Right lobe of liver (tissue), 6 donors: ENCODE results near the gene RRAGB. TPM values are rescaled to one million over a fixed set of nuclear protein-coding genes. Genes with fewer than 3 reads are reported as not detected.

ENCODE experiments used
- ATAC-seq, 4 donors: fragments of 200-7000 bp; cut with Tn5 transposase; one replicate each; pipeline ENCODE4 v1.9.1; 2020; ENCODE audit warnings: mild to moderate bottlenecking in 4 of 4, moderate library complexity in 4 of 4
- DNase-seq, 3 donors: peaks; one replicate each; pipeline ENCODE4 v3.0.0-alpha.2; 2020
- H3K27ac ChIP-seq, 3 donors: fragments of 200-600 bp; one replicate each; pipeline ENCODE4 v1.8.0; 2022
- H3K27me3 ChIP-seq, 2 donors: fragments of 200-600 bp; one replicate each; pipeline ENCODE4 v1.8.0; 2022
- H3K36me3 ChIP-seq, 4 donors: fragments of 200-600 bp; sonication (generic) in 1 of 4; one replicate each; pipeline versions ENCODE4 v1.5.1 to v1.8.0; 2017 to 2022; ENCODE audit warnings: control low read depth in 1 of 4
- H3K4me1 ChIP-seq, 4 donors: fragments of 200-600 bp; sonication (generic) in 1 of 4; one replicate each; pipeline versions ENCODE4 v1.5.1 to v1.8.0; 2017 to 2022; ENCODE audit warnings: control low read depth in 1 of 4
- H3K4me3 ChIP-seq, 3 donors: fragments of 200-600 bp; one replicate each; pipeline ENCODE4 v1.8.0; 2022
- H3K9me3 ChIP-seq, 4 donors: fragments of 200-600 bp; sonication (generic) in 1 of 4; one replicate each; pipeline versions ENCODE4 v1.5.1 to v1.8.0; 2017 to 2022; ENCODE audit warnings: control low read depth in 1 of 4
- POLR2A ChIP-seq: fragments of 450-650 bp; IDR thresholded peaks from one replicate; pipeline ENCODE4 v1.6.1; 2017; ENCODE audit warnings: antibody characterized with exemption, mild to moderate bottlenecking
- WGBS: methylation state at CpG from one replicate; pipeline ENCODE4 v1.1.6; 2018; ENCODE audit warnings: low coverage, low lambda C conversion rate; ENCODE audit not compliant: insufficient coverage; ENCODE audit errors: missing lambda C conversion rate; 5-methylcytosine and 5-hydroxymethylcytosine counted together
- intact Hi-C, 2 donors: fragments of 100-400 bp; cut with DNase I; formaldehyde crosslinking; loops; one replicate each; pipeline versions ENCODE4 v1.11.2 to v1.14.1; 2022
- total RNA-seq, 6 experiments: library from RNA; depleted of rRNA in 2 of 6; stranded (reverse); fragments of >200 nt in 2 of 6; fragmentation: NEBNext Ultra II Directional in 3 of 6; extraction: Animal tissue kit (Norgen Biotek cat#: 25700) in 3 of 6; gene quantifications; one replicate each; pipeline versions ENCODE4 v1.1.0 to v1.2.4, GENCODE V29; 2016 to 2023
- TF ChIP-seq, protein P1 (sequence below), 4 donors: fragments of 200-600 bp in 3 of 4; fragments of 450-650 bp in 1 of 4; IDR thresholded peaks; one replicate each; pipeline versions ENCODE4 v1.5.1 to v1.8.0; 2016 to 2022; ENCODE audit warnings: antibody characterized with exemption in 4 of 4, mild to moderate bottlenecking in 2 of 4
- donor health status: DM: no; HTN: yes; CAD: no.
- donor health status: DM: no; HTN: no; CAD: no.
- donor health status: DM: no; HTN: no; CAD: no.
- donor health status: DM: no; HTN: yes; CAD: no.
- donor health status: DM: no; HTN: yes; CAD: no.

The RRAGB gene
- total RNA-seq, 6 experiments from 2014 or later, result 4.2 to 6.1 (median 4.8) TPM

DNA sequence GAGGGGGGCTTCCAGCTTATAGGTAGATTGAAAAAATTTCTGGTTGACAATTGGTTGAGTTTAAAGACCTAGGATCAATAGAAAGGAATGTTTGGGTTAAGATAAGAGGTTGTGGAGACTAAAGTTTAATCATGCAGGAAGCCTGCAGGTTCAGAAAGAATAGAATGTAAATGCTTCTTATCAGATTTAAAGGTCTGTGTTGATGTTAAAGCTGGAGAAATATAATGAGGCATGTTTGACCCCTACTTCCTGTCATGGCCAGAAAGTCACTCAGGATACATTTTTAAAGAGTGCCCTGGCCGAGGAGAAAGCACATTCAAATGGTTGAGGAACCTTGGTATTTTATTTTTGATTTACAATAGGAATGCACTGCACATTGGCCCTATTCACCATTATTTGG, 3.9 kb upstream of the RRAGB start:
- H3K4me1 ChIP-seq, result peaks cover 0 to under 1% (median 0%) of the 10 kb centered on the region in 4 donors
- ATAC-seq, result no peak
- no peak overlapping the region for H3K27ac ChIP-seq
- DNase-seq, result no peak
- intact Hi-C loops, result no loop called here
- no peak overlapping the region for H3K4me3 ChIP-seq
- no peaks in the 10 kb centered on the region for H3K27me3 ChIP-seq
- no peak for TF ChIP-seq POLR2A
- TF ChIP-seq, protein P1, sequence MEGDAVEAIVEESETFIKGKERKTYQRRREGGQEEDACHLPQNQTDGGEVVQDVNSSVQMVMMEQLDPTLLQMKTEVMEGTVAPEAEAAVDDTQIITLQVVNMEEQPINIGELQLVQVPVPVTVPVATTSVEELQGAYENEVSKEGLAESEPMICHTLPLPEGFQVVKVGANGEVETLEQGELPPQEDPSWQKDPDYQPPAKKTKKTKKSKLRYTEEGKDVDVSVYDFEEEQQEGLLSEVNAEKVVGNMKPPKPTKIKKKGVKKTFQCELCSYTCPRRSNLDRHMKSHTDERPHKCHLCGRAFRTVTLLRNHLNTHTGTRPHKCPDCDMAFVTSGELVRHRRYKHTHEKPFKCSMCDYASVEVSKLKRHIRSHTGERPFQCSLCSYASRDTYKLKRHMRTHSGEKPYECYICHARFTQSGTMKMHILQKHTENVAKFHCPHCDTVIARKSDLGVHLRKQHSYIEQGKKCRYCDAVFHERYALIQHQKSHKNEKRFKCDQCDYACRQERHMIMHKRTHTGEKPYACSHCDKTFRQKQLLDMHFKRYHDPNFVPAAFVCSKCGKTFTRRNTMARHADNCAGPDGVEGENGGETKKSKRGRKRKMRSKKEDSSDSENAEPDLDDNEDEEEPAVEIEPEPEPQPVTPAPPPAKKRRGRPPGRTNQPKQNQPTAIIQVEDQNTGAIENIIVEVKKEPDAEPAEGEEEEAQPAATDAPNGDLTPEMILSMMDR (IDR thresholded peaks at IDR 0.05), result no peak
- 0% methylated on average over 1 of the region's 1 CpG for WGBS
- no peaks in the 10 kb centered on the region for H3K36me3 ChIP-seq
- H3K9me3 ChIP-seq, result no peaks in the 10 kb centered on the region

- no peaks in the 10 kb centered on the region for H3K9me3 ChIP-seq
- H3K4me1 ChIP-seq, result peaks cover 0 to 6% (median 0%) of the 10 kb centered on the region in 4 donors
- H3K36me3 ChIP-seq, result no peaks in the 10 kb centered on the region
- no peak for ATAC-seq
- DNase-seq, result no peak
- intact Hi-C loops, result no loop called here
- H3K27me3 ChIP-seq, result no peaks in the 10 kb centered on the region
- TF ChIP-seq, protein P1 (IDR thresholded peaks at IDR 0.05), result no peak
- no peak for TF ChIP-seq POLR2A
- H3K4me3 ChIP-seq, result no peak overlapping the region
- WGBS, result 64% methylated on average over 5 of the region's 5 CpGs
- no peak overlapping the region for H3K27ac ChIP-seq
Observed at GRCh38 chrX:55714161-55714560, 3.4 kb upstream of the RRAGB start.

- H3K27me3 ChIP-seq, result no peaks in the 10 kb centered on the region
- H3K9me3 ChIP-seq, result no peaks in the 10 kb centered on the region
- intact Hi-C loops, result no loop called here
- H3K36me3 ChIP-seq, result no peaks in the 10 kb centered on the region
- TF ChIP-seq, protein P1 (IDR thresholded peaks at IDR 0.05), result no peak
- no peak for TF ChIP-seq POLR2A
- no peak overlapping the region for H3K4me3 ChIP-seq
- DNase-seq, result no peak
- peaks cover 0 to 6% (median 0%) of the 10 kb centered on the region in 4 donors for H3K4me1 ChIP-seq
- H3K27ac ChIP-seq, result no peak overlapping the region
- no peak for ATAC-seq
- 63% methylated on average over 1 of the region's 7 CpGs for WGBS
Observed at GRCh38 chrX:55715847-55716246, 1.7 kb upstream of the RRAGB start.

DNA sequence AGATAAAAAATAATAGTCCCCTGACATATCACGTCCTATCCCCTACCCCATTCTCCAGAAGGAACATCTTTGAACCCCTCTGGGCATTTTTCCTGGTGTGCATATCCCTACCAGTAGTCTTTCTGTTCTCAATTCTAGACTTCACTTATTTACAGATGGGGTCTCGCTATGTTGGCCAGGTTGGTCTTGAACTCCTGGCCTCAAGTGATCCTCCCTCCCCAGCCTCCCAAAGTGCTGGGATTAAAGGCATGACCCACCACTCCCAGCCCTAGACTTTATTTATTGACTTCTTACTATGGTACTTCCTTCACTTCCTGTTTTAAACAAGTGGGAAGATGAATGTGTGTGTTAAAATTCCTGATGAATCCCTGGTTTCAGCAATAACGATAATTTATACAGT, 612 bp upstream of the RRAGB start:
- no peaks in the 10 kb centered on the region for H3K9me3 ChIP-seq
- no peaks in the 10 kb centered on the region for H3K27me3 ChIP-seq
- WGBS, result 51% methylated on average over 3 of the region's 3 CpGs
- no peaks in the 10 kb centered on the region for H3K36me3 ChIP-seq
- DNase-seq (no peak), ATAC-seq (no peak)
- peak overlapping the region in 2 of 3 donors; percentile 67 to 77 for H3K4me3 ChIP-seq
- peak overlapping the region in 1 of 3 donors; percentile 24 for H3K27ac ChIP-seq
- no peak for TF ChIP-seq POLR2A
- TF ChIP-seq, protein P1 (IDR thresholded peaks at IDR 0.05), result no peak
- intact Hi-C loops, result no loop called here
- peaks cover 0 to 6% (median 0%) of the 10 kb centered on the region in 4 donors for H3K4me1 ChIP-seq

DNA sequence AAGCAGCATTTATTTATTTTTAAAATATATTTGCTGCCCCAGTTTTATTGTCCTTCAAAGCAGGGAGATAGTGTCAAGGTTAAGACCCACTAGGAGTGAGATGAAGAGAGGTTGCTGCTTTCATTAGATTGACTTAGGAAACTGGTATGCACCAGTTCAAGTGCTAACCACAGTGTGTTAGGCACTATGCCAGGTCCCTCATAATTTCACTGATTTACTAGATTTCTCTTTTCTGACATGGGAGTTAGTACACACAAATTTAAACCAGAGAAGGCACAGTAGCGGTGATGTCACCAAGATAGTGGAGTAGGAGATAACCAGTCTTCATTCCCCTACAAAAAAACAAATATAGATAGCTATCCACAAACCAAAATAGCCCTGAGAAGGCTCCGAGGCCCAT, 14.3 kb downstream of the RRAGB start:
- TF ChIP-seq, protein P1 (IDR thresholded peaks at IDR 0.05), result no peak
- TF ChIP-seq POLR2A, result no peak
- WGBS, result 52% methylated on average over 2 of the region's 2 CpGs
- Histone ChIP-seq H3K36me3 (peaks cover 0 to 28% (median 2%) of the 10 kb centered on the region in 4 donors), H3K27me3 (no peaks in the 10 kb centered on the region), H3K4me1 (no peaks in the 10 kb centered on the region), H3K9me3 (no peaks in the 10 kb centered on the region), H3K4me3 (no peak overlapping the region), H3K27ac (no peak overlapping the region)
- intact Hi-C loops, result no loop called here
- DNase-seq, result no peak
- no peak for ATAC-seq
